ENCODE measurements around the gene CDH8.

DNA sequence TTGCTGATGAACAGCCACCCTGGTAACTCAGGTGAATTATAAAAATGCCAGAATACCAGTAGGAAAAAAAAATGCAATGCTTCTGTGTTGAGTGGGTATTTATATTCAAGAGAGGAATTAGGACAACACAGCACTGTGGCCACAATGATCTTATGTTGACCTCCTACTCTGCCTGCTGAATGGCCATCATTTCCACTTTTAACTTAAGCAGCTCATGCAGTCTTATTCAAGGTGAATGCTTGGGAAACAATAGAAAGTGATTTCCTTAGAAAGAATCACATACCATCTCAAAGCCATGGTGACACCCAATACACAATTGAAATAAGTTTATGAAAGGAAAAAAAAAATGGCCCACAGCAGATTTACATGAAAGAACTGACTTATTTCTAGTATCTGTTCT lies 224.0 kb downstream of the CDH8 start:
- TF ChIP-seq EZH2phosphoT487 (IDR thresholded peaks at IDR 0.05; ENCODE audit: low read length): no peak
- TF ChIP-seq, protein P1, sequence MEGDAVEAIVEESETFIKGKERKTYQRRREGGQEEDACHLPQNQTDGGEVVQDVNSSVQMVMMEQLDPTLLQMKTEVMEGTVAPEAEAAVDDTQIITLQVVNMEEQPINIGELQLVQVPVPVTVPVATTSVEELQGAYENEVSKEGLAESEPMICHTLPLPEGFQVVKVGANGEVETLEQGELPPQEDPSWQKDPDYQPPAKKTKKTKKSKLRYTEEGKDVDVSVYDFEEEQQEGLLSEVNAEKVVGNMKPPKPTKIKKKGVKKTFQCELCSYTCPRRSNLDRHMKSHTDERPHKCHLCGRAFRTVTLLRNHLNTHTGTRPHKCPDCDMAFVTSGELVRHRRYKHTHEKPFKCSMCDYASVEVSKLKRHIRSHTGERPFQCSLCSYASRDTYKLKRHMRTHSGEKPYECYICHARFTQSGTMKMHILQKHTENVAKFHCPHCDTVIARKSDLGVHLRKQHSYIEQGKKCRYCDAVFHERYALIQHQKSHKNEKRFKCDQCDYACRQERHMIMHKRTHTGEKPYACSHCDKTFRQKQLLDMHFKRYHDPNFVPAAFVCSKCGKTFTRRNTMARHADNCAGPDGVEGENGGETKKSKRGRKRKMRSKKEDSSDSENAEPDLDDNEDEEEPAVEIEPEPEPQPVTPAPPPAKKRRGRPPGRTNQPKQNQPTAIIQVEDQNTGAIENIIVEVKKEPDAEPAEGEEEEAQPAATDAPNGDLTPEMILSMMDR (IDR thresholded peaks at IDR 0.05; ENCODE audit: low read length): no peak
